ENCODE measurements around the gene GPR137B. TPM values are rescaled to one million over a fixed set of nuclear protein-coding genes. Genes with fewer than 3 reads are reported as not detected.

The GPR137B gene
- total and polyA plus RNA-seq, 2 experiments from 2014 or later, result 13.0 to 15.5 TPM

- Histone ChIP-seq H4K20me1 (ENCODE audit: insufficient read depth, poor library complexity, severe bottlenecking) (no peaks in the 10 kb centered on the region), H3K4me3 (no peak overlapping the region), H3K4me2 (no peak overlapping the region), H2AFZ (no peak overlapping the region), H3K9me3 (ENCODE audit: low read depth) (no peaks in the 10 kb centered on the region), H3K27me3 (no peaks in the 10 kb centered on the region), H3K79me2 (no peaks in the 10 kb centered on the region), H3K36me3 (replicated peaks; ENCODE audit: insufficient read depth, low read depth) (no peaks in the 10 kb centered on the region), H3K27ac (no peak overlapping the region), H3K9me2 (replicated peaks; ENCODE audit: insufficient read depth) (no peaks in the 10 kb centered on the region), H3K4me1 (ENCODE audit: insufficient read depth) (no peaks in the 10 kb centered on the region)
- DNase-seq (ENCODE audit: low spot score), result no peak
- TF ChIP-seq EZH2phosphoT487 (IDR thresholded peaks at IDR 0.05; ENCODE audit: low read depth, severe bottlenecking, unreplicated experiment), result no peak
- no peak for TF ChIP-seq CTCF (IDR thresholded peaks at IDR 0.05; ENCODE audit: poor library complexity)
Measured at GRCh38 chr1:236172041-236172579, 29.8 kb downstream of the GPR137B start.

DNA sequence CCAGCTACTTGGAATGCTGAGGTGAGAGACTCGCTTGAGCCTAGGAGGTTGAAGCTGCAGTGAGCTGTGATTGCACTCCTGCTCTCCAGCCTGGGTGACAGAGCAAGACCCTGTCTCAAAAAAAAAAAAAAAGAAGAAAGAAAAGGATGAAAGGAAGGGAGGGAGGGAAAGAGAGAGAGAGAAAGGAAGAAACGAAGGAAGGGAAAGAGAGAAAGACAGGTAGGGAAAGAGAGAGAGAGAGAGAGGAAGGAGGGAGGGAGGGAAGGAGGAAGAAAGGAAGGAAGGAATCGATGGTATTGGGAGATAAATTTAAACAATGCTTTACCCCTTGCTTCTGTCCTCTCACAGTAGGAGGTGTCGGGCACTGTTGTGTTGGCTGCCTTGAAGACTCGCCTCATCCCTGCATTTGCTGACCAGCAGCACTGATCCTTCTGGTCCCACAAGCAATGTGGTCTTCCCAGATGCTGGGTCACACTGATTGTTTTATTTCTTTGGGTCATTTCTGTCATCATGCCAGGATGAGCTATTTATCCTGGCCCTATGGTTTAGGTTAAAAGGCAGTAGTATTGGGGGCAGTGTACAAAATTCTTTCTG lies 30.9 kb downstream of the GPR137B start:
- Histone ChIP-seq H4K20me1 (ENCODE audit: insufficient read depth, poor library complexity, severe bottlenecking) (no peaks in the 10 kb centered on the region), H3K27me3 (no peaks in the 10 kb centered on the region), H3K9me3 (ENCODE audit: low read depth) (no peaks in the 10 kb centered on the region), H3K36me3 (replicated peaks; ENCODE audit: insufficient read depth, low read depth) (no peaks in the 10 kb centered on the region), H2AFZ (no peak overlapping the region), H3K4me3 (no peak overlapping the region), H3K4me1 (ENCODE audit: insufficient read depth) (no peaks in the 10 kb centered on the region), H3K4me2 (no peak overlapping the region), H3K27ac (no peak overlapping the region), H3K9me2 (replicated peaks; ENCODE audit: insufficient read depth) (no peaks in the 10 kb centered on the region), H3K79me2 (no peaks in the 10 kb centered on the region)
- no peak for DNase-seq (ENCODE audit: low spot score)
- WGBS (ENCODE audit: low lambda C conversion rate, missing lambda C conversion rate), result 72% methylated on average over 5 of the region's 5 CpGs
- no peak for TF ChIP-seq EZH2 (IDR thresholded peaks at IDR 0.05; ENCODE audit: borderline replicate concordance)
- TF ChIP-seq CTCF (IDR thresholded peaks at IDR 0.05; ENCODE audit: poor library complexity), result no peak
- no peak for TF ChIP-seq EZH2phosphoT487 (IDR thresholded peaks at IDR 0.05; ENCODE audit: low read depth, severe bottlenecking, unreplicated experiment)

DNA sequence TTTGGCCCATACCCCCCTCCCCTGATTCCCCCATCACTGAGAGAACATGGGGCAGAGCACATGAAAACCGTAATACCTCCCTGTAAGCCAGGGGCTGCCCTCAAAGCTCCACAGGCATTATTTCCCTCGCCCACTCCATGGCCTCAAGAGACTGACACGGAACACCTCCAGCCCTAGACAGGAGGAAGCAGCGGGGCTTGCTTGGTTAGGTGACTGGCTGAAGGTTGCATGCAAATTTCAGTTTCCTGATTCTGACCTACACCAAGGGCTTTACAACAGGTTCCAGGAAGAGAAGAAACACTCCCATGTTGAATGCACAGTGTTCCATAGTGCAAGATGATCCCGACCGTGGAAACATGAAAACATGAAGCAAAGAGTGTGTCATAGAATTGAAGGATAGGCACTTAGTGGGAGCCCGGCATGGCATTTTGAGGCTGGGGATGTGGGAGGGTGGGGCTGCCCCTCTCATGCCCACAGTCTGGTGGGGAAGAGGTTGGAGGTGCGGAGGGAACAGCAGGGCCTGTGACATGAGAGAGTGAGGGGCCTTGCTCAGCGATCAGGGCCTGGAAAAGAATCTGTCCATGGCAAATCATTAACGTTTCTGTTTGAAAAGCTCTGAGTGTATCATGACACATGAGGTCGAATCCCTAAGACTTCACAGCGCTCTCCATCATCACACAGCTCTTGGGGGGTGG lies 33.5 kb downstream of the GPR137B start:
- no peaks in the 10 kb centered on the region for H3K9me3 ChIP-seq (ENCODE audit: low read depth)
- H4K20me1 ChIP-seq (ENCODE audit: insufficient read depth, poor library complexity, severe bottlenecking), result no peaks in the 10 kb centered on the region
- H3K36me3 ChIP-seq (replicated peaks; ENCODE audit: insufficient read depth, low read depth), result no peaks in the 10 kb centered on the region
- H3K4me2 ChIP-seq, result no peak overlapping the region
- H3K9me2 ChIP-seq (replicated peaks; ENCODE audit: insufficient read depth), result no peaks in the 10 kb centered on the region
- no peak overlapping the region for H3K27ac ChIP-seq
- H2AFZ ChIP-seq, result no peak overlapping the region
- no peaks in the 10 kb centered on the region for H3K79me2 ChIP-seq
- no peaks in the 10 kb centered on the region for H3K27me3 ChIP-seq
- WGBS (ENCODE audit: low lambda C conversion rate, missing lambda C conversion rate), result 80% methylated on average over 11 of the region's 12 CpGs
- H3K4me1 ChIP-seq (ENCODE audit: insufficient read depth), result no peaks in the 10 kb centered on the region
- H3K4me3 ChIP-seq, result no peak overlapping the region
- DNase-seq (ENCODE audit: low spot score), result no peak
- no peak for TF ChIP-seq CTCF (IDR thresholded peaks at IDR 0.05; ENCODE audit: poor library complexity)
- TF ChIP-seq EZH2phosphoT487 (IDR thresholded peaks at IDR 0.05; ENCODE audit: low read depth, severe bottlenecking, unreplicated experiment), result no peak
- TF ChIP-seq EZH2 (IDR thresholded peaks at IDR 0.05; ENCODE audit: borderline replicate concordance), result no peak

Measured in hepatocyte (in vitro differentiated cells).